ENCODE measurements around the gene HMMR. TPM values are rescaled to one million over a fixed set of nuclear protein-coding genes. Genes with fewer than 3 reads are reported as not detected.

HMMR gene
- total and polyA plus RNA-seq, 9 of the 15 experiments (the other 6 are each of a cell fraction or from before 2014, with no cell fraction given) = 74.9 to 133 (median 90.8) TPM

GRCh38 chr5:163529698-163530097 lies 69.3 kb downstream of the HMMR start:
- in situ Hi-C loops (cut with MboI) = no loop called here
- WGBS (ENCODE audit: insufficient coverage, low coverage, missing lambda C conversion rate) = 9% methylated on average over 5 of the region's 5 CpGs
- no peaks in the 10 kb centered on the region for H3K36me3 ChIP-seq (ENCODE audit: control insufficient read depth, insufficient read depth, low read length)

More at GRCh38 chr5:163529698-163530097, 69.3 kb downstream of the HMMR start:
- intact Hi-C loops (cut with micrococcal nuclease) = no loop called here
- H3K4me1 ChIP-seq (replicated peaks in 1 of 2; ENCODE audit: control insufficient read depth in 2 of 2, insufficient read depth in 2 of 2, low read length in 2 of 2) = no peaks in the 10 kb centered on the region
- no peak overlapping the region for H3K4me2 ChIP-seq (ENCODE audit: insufficient read depth, low read length)
- H3K4me3 ChIP-seq = no peak overlapping the region
- H3K79me2 ChIP-seq (ENCODE audit: control insufficient read depth, insufficient read depth, low read length) = no peaks in the 10 kb centered on the region
- H3K9me1 ChIP-seq (ENCODE audit: control insufficient read depth, insufficient read depth, low read length) = no peaks in the 10 kb centered on the region
- no peaks in the 10 kb centered on the region for H3K9me3 ChIP-seq (replicated peaks; ENCODE audit: control insufficient read depth, insufficient read depth, low read depth, low read length)
- no peaks in the 10 kb centered on the region for H3K27me3 ChIP-seq (ENCODE audit: control insufficient read depth in 2 of 2, insufficient read depth in 2 of 2, low read length in 2 of 2)
- no peak; the same call in 2 of the 3 replicates for ATAC-seq
- no peaks in the 10 kb centered on the region for H4K20me1 ChIP-seq (replicated peaks; ENCODE audit: control insufficient read depth, insufficient read depth, low read length)
- no peak overlapping the region for H3K27ac ChIP-seq (ENCODE audit: extremely low read depth, low read depth, low read length)
- CTCF ChIA-PET (ENCODE audit: low intra/inter-chr PET ratio) = no interaction called here
- FAIRE-seq = no peak
- no peak overlapping the region for H2AFZ ChIP-seq (ENCODE audit: low read depth, low read length)
- H3K9ac ChIP-seq (ENCODE audit: insufficient read depth in 1 of 2, low read depth in 2 of 2, low read length in 2 of 2) = no peak overlapping the region
- BruUV-seq (replicated peaks) = no TSS peak
- TF ChIP-seq HOMEZ (CRISPR knock-in tag; IDR thresholded peaks at IDR 0.05) (no peak), TBL1XR1 (IDR thresholded peaks at IDR 0.05; ENCODE audit: low read length in 2 of 2) (no peak), SREBF1 (IDR thresholded peaks at IDR 0.05; ENCODE audit: borderline replicate concordance, low read depth, low read length) (no peak), PYGO2 (tag; IDR thresholded peaks at IDR 0.05) (no peak), SMAD3 (CRISPR knock-in tag; conservative IDR thresholded peaks at IDR 0.05) (no peak), PRMT5 (CRISPR knock-in tag; IDR thresholded peaks at IDR 0.05) (no peak)
- TF ChIP-seq, protein P1, sequence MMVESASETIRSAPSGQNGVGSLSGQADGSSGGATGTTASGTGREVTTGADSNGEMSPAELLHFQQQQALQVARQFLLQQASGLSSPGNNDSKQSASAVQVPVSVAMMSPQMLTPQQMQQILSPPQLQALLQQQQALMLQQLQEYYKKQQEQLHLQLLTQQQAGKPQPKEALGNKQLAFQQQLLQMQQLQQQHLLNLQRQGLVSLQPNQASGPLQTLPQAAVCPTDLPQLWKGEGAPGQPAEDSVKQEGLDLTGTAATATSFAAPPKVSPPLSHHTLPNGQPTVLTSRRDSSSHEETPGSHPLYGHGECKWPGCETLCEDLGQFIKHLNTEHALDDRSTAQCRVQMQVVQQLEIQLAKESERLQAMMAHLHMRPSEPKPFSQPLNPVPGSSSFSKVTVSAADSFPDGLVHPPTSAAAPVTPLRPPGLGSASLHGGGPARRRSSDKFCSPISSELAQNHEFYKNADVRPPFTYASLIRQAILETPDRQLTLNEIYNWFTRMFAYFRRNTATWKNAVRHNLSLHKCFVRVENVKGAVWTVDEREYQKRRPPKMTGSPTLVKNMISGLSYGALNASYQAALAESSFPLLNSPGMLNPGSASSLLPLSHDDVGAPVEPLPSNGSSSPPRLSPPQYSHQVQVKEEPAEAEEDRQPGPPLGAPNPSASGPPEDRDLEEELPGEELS (CRISPR knock-in tag; IDR thresholded peaks at IDR 0.05; ENCODE audit: borderline replicate concordance) = no peak
- TF ChIP-seq, protein P2, sequence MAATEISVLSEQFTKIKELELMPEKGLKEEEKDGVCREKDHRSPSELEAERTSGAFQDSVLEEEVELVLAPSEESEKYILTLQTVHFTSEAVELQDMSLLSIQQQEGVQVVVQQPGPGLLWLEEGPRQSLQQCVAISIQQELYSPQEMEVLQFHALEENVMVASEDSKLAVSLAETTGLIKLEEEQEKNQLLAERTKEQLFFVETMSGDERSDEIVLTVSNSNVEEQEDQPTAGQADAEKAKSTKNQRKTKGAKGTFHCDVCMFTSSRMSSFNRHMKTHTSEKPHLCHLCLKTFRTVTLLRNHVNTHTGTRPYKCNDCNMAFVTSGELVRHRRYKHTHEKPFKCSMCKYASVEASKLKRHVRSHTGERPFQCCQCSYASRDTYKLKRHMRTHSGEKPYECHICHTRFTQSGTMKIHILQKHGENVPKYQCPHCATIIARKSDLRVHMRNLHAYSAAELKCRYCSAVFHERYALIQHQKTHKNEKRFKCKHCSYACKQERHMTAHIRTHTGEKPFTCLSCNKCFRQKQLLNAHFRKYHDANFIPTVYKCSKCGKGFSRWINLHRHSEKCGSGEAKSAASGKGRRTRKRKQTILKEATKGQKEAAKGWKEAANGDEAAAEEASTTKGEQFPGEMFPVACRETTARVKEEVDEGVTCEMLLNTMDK (IDR thresholded peaks at IDR 0.05; ENCODE audit: borderline replicate concordance, insufficient read depth, low read depth, low read length, poor library complexity, severe bottlenecking) = no peak
- POLR2A ChIA-PET = interaction anchor here (0.6 kb wide), 1 partner anchor 68 kb away, joined by 3 read pairs; no protein-coding TSS in a partner anchor
- no peak for DNase-seq (ENCODE audit: extremely low read depth in 1 of 4, low spot score in 3 of 4)

Data from K562 (cell line).